Measurements from ENCODE around the gene MYB. TPM values are rescaled to one million over a fixed set of nuclear protein-coding genes. Genes with fewer than 3 reads are reported as not detected.

Gene MYB
- total and polyA plus RNA-seq, 2 experiments from 2014 or later: 0.10 to 1.2 TPM

- Histone ChIP-seq H2AFZ (peak overlapping the region; percentile 80), H3K4me2 (ENCODE audit: unreplicated experiment) (peak overlapping the region; percentile 94), H3K27me3 (replicated peaks; ENCODE audit: insufficient read depth) (peaks cover 20% of the 10 kb centered on the region), H4K20me1 (ENCODE audit: insufficient read depth) (no peaks in the 10 kb centered on the region), H3K79me2 (ENCODE audit: insufficient read depth) (no peaks in the 10 kb centered on the region), H3K4me1 (ENCODE audit: insufficient read depth) (0 out of 2 replicates have a peak, but pooled peaks cover 5% of the 10 kb centered on the region), H3K4me3 (peak overlapping the region; percentile 87), H3K9me3 (ENCODE audit: low read depth) (no peaks in the 10 kb centered on the region), H3K9me2 (ENCODE audit: insufficient read depth) (no peaks in the 10 kb centered on the region), H3K27ac (no peak overlapping the region), H3K36me3 (ENCODE audit: low read depth) (no peaks in the 10 kb centered on the region), H3K9ac (no peak overlapping the region), H3F3A (ENCODE audit: insufficient read depth) (peaks cover 14% of the 10 kb centered on the region)
- TF ChIP-seq EZH2 (IDR thresholded peaks at IDR 0.05; ENCODE audit: insufficient read depth, poor library complexity, severe bottlenecking) (peak; percentile 36), EZH2phosphoT487 (IDR thresholded peaks at IDR 0.05; ENCODE audit: insufficient read depth, low read depth) (no peak)
- in situ Hi-C loops (cut with MboI): no loop called here
- WGBS, 2 experiments (ENCODE audit: low coverage in 1 of 2, low lambda C conversion rate in 2 of 2, missing lambda C conversion rate in 2 of 2): 2 to 3% methylated on average over 58 to 70 of the region's 78 CpGs
- peak; percentile 44 for DNase-seq
Measured at GRCh38 chr6:135182071-135183001, 1.2 kb downstream of the MYB start.

- Histone ChIP-seq H3K9me3 (ENCODE audit: low read depth) (no peaks in the 10 kb centered on the region), H3K36me3 (ENCODE audit: low read depth) (no peaks in the 10 kb centered on the region), H3K27ac (no peak overlapping the region), H2AFZ (peak overlapping the region; percentile 80; the same call in 1 of the 2 replicates), H3K9me2 (ENCODE audit: insufficient read depth) (no peaks in the 10 kb centered on the region), H3F3A (ENCODE audit: insufficient read depth) (peaks cover 14% of the 10 kb centered on the region), H3K9ac (no peak overlapping the region), H3K4me3 (peak overlapping the region; percentile 87), H3K4me1 (ENCODE audit: insufficient read depth) (0 out of 2 replicates have a peak, but pooled peaks cover 5% of the 10 kb centered on the region), H3K27me3 (replicated peaks; ENCODE audit: insufficient read depth) (peaks cover 20% of the 10 kb centered on the region), H3K4me2 (ENCODE audit: unreplicated experiment) (peak overlapping the region; percentile 94), H4K20me1 (ENCODE audit: insufficient read depth) (no peaks in the 10 kb centered on the region), H3K79me2 (ENCODE audit: insufficient read depth) (no peaks in the 10 kb centered on the region)
- peak; percentile 9 for DNase-seq
- TF ChIP-seq EZH2 (IDR thresholded peaks at IDR 0.05; ENCODE audit: insufficient read depth, poor library complexity, severe bottlenecking) (peak; percentile 95), EZH2phosphoT487 (IDR thresholded peaks at IDR 0.05; ENCODE audit: insufficient read depth, low read depth) (no peak)
- in situ Hi-C loops (cut with MboI): no loop called here
- 10 to 12% methylated on average over 28 to 32 of the region's 32 CpGs for whole genome bisulfite sequencing, 2 experiments (ENCODE audit: low coverage in 1 of 2, low lambda C conversion rate in 2 of 2, missing lambda C conversion rate in 2 of 2)
Measured at GRCh38 chr6:135183002-135183531, 2.0 kb downstream of the MYB start.

DNA sequence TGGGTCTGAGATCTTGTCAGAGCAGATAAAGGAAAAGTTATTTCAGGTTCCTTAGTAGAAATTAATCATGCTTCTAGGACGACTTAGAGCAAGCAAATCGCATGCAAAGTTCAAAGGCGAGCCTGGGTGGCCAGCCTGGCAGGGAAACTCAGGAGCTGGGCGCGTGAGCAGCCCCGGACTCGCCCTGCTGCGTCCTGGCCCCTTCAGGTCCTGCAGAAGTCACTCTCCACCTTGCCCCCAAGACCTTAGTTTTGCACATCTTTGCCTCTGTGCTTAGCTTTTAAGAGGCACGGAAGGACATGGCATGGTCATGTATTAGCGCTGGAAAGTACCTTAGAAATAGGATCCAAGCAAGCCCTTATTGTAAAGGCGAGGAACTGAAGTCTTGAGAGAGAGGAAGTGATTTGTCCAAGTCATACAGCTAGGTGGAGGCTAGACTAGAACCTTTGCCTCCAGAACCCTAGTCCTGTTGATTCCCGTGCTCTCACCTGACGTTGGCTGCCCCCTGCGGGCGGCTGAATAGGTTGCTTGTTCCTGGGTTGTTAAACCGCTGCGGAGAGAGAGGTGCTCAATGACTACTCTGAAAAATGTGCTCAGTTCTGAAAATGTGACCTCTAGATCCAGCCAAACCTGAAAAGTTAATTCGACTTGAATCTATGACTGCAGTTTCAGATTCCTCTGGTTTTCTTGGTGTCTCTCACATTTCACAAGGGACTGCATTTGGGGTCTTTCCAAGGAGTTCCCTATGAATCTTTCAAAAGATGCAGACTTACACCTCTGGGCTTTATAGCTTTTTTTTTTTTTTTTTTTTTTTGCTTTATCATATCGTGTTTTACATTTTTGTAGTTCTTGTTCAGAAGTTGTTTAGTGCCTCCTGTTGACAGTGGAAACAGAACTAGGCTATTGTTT, 2.7 kb downstream of the MYB start:
- no peaks in the 10 kb centered on the region for H4K20me1 ChIP-seq (ENCODE audit: insufficient read depth)
- peak; percentile 28 for DNase-seq
- TF ChIP-seq EZH2phosphoT487 (IDR thresholded peaks at IDR 0.05; ENCODE audit: insufficient read depth, low read depth): no peak
- TF ChIP-seq EZH2 (IDR thresholded peaks at IDR 0.05; ENCODE audit: insufficient read depth, poor library complexity, severe bottlenecking): peak; percentile 59
- no peaks in the 10 kb centered on the region for H3K9me2 ChIP-seq (ENCODE audit: insufficient read depth)
- H3K27ac ChIP-seq: no peak overlapping the region
- in situ Hi-C loops (cut with MboI): no loop called here
- peaks cover 20% of the 10 kb centered on the region for H3K27me3 ChIP-seq (replicated peaks; ENCODE audit: insufficient read depth)
- H3K9me3 ChIP-seq (ENCODE audit: low read depth): no peaks in the 10 kb centered on the region
- H3K4me3 ChIP-seq: peak overlapping the region; percentile 87
- H3F3A ChIP-seq (ENCODE audit: insufficient read depth): peaks cover 14% of the 10 kb centered on the region
- peak overlapping the region; percentile 94 for H3K4me2 ChIP-seq (ENCODE audit: unreplicated experiment)
- H3K79me2 ChIP-seq (ENCODE audit: insufficient read depth): no peaks in the 10 kb centered on the region
- no peak overlapping the region for H3K9ac ChIP-seq
- 0 out of 2 replicates have a peak, but pooled peaks cover 5% of the 10 kb centered on the region for H3K4me1 ChIP-seq (ENCODE audit: insufficient read depth)
- 17 to 18% methylated on average over 19 of the region's 19 CpGs for WGBS, 2 experiments (ENCODE audit: low coverage in 1 of 2, low lambda C conversion rate in 2 of 2, missing lambda C conversion rate in 2 of 2)
- no peaks in the 10 kb centered on the region for H3K36me3 ChIP-seq (ENCODE audit: low read depth)
- H2AFZ ChIP-seq: peak overlapping the region; percentile 80; the same call in 1 of the 2 replicates

- WGBS, 2 experiments (ENCODE audit: low coverage in 1 of 2, low lambda C conversion rate in 2 of 2, missing lambda C conversion rate in 2 of 2): 97 to 98% methylated on average over 3 of the region's 3 CpGs
Measured at GRCh38 chr6:135185483-135185882, 4.4 kb downstream of the MYB start.

More at GRCh38 chr6:135185483-135185882, 4.4 kb downstream of the MYB start:
- H3K4me1 ChIP-seq (ENCODE audit: insufficient read depth): 0 out of 2 replicates have a peak, but pooled peaks cover 5% of the 10 kb centered on the region
- no peak overlapping the region for H3K4me2 ChIP-seq (ENCODE audit: unreplicated experiment)
- H3K36me3 ChIP-seq (ENCODE audit: low read depth): no peaks in the 10 kb centered on the region
- no peaks in the 10 kb centered on the region for H3F3A ChIP-seq (ENCODE audit: insufficient read depth)
- H3K27ac ChIP-seq: no peak overlapping the region
- H3K9ac ChIP-seq: no peak overlapping the region
- no peaks in the 10 kb centered on the region for H4K20me1 ChIP-seq (ENCODE audit: insufficient read depth)
- no peaks in the 10 kb centered on the region for H3K79me2 ChIP-seq (ENCODE audit: insufficient read depth)
- H3K9me2 ChIP-seq (ENCODE audit: insufficient read depth): no peaks in the 10 kb centered on the region
- in situ Hi-C loops (cut with MboI): no loop called here
- no peak for DNase-seq
- H3K4me3 ChIP-seq: no peak overlapping the region
- H3K27me3 ChIP-seq (replicated peaks; ENCODE audit: insufficient read depth): peaks cover 20% of the 10 kb centered on the region
- no peak overlapping the region for H2AFZ ChIP-seq
- H3K9me3 ChIP-seq (ENCODE audit: low read depth): no peaks in the 10 kb centered on the region
- no peak for TF ChIP-seq EZH2 (IDR thresholded peaks at IDR 0.05; ENCODE audit: insufficient read depth, poor library complexity, severe bottlenecking)
- no peak for TF ChIP-seq EZH2phosphoT487 (IDR thresholded peaks at IDR 0.05; ENCODE audit: insufficient read depth, low read depth)

Data from GM23248 (cell line).